Measurements from ENCODE around the gene CDRT4.

Gene CDRT4

DNA sequence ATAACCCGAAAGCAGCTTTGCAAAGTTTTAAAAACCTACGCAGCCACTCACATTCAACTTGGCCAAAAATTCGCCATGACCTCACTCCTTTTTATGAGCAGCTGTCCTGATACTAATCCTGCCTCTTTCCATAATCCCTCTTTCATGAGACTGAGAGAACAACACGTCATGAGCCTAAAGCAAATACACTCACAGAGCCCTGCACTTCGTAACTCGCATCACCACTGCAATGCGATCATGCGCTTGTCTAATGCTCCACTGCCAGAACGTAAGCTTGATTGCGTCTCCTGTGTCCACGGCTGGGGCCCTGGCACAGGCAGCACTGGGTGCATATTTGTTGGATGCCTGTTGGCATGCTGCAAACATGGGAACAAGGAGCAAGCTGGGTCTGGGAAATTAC lies 36.2 kb downstream of the CDRT4 start:
- DNase-seq = no peak

DNA sequence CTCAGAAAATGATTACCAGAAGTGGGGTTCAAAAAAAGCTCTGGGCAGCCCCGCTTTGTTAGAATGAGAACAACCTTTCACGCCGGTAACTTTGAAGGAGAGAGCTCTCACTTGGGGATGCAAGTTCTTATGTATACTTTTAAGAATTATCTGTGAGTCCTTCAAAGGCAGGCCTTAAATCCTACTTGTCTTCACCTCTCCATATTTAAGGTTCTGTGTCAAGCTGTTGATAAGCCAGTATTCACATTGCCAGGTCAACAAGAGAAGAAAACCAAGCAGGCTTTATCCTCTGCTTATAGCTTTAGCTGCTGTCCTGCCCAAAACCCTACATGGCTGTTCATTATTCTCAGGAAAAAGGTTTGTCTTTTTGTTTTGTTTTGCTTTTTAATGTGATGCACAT lies 42.9 kb downstream of the CDRT4 start:
- DNase-seq = no peak

DNA sequence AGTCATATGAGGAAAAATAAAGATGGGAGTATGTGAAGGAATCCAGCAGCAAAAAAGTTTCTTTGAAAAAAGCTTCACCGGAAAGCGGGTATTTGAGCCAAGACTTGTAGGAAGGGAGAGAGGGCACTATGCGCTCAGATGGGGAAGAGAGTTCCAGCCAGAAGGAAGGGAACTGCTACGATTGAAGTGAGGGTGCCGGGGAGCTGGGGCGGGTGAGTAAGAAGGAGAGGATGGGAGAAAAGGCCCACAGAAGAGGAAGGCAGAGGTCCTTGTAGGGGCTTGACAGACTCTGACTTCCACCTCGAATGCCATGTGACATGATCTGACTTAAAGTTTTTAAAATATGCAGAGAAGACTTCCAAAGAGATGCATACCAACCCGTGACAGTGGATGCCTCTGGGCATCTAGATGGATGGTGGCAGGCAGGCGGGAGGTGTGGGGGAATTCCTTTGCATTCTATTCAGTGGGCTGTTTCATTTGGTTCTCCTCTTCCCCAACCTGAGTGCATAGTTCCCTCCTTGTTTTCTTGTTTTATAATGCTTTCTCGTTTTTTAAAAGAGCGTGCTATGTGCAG lies 44.9 kb downstream of the CDRT4 start:
- no peak for DNase-seq

DNA sequence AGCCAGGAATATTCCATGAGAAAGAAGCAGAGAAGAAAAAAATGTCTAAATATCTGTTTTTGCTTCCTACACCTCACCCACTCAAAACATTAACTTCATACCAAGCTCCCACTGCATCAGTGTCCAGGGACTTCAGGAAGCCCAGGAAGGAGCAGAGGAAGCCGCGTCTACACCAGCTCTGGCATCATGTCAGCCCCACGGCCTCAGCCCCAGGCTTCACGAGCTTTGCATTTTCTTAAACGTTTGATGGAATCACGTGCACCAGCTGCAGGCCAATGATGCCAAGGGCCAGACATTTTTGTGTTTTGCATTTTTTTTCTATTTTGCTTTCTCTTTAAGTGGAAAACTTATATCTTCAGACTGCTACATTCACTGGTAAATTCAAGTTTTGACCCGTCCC lies 48.6 kb downstream of the CDRT4 start:
- no peak for DNase-seq

DNA sequence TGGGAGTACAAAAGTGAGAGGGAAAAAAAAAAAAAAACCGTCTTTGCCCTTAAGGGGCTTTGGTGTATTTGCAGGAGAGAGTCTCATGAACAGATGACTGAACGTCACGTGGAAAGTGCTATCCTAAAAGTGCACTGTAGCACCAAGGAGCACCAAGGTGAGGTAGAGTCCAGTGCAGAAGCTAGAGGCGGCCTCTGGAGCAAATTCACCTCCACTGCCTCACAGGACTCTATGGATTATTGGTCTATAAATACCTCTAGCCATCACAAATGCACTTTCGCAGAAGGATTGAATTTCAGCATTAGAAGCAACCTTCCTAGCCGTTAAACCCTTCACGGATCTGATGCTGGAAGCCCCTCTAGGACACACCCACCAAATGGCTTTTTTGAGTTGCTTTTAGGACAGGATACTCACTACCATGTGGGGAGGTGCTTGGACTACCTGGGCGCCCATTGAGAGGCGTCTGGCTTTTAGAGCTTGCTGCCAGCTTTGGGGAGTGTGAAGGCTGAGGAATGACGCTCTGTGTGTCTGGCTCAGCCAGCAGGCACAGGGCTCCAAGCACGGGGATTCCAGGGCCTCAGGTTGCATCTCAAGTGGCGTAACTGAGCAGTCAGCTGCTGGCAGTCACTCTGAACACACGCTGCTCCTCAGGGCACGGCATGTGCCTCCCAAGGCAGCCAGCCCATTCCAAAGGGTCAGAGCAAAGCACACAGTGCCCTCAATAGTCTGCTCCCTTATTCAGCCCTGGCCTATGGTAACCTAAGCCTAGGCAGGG lies 52.7 kb downstream of the CDRT4 start:
- DNase-seq = no peak

DNA sequence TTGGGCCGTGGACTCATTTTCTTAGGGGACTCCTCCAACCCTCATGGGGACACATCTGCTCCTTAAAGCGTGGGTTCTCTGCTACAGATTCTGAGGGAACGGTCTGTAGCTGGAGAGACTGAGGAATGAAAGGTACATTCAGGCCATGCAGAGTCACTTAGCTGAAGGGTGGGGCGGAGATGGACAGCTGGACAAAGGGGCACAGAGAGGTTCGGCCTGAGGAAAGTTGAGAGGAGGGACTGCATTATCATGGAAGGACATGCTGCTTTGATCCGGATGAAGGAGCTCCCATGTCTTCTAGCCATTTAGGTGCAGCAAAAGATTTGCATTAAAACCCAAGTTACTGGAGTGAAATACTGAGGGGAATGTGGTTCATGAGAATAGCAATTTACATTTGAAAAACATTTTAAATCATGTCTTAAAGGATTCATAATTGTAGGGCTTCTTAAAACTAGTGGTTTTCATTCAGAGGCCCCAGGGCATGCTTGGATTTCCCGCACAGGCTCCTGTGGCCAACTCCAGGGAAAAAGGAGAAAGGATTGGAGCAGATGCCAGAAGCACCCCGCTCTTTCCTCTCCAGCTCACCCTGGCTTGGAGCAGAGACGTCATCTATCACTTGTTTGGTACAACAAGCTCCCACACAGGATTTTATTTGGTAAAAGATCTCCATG lies 54.2 kb downstream of the CDRT4 start:
- no peak for DNase-seq

DNA sequence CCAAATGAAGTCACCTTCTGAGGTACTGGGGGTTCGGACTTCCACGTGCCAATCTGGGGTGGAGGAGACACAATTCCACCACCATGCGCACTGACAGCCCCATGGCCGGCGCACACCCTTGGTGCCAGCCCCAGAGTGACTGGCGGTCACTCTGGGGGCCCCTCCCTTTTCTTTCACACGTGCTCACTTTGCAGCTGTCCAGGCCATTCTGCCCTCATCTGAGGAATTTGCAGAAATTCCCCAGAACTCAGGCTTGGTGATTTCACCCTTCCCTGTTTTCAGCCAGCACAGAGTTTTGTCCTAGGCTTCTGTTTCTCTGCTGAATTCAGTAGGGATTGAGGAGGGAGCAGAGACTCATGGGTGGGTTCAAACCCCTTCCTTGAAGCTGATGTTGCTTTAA lies 54.8 kb downstream of the CDRT4 start:
- no peak for DNase-seq

DNA sequence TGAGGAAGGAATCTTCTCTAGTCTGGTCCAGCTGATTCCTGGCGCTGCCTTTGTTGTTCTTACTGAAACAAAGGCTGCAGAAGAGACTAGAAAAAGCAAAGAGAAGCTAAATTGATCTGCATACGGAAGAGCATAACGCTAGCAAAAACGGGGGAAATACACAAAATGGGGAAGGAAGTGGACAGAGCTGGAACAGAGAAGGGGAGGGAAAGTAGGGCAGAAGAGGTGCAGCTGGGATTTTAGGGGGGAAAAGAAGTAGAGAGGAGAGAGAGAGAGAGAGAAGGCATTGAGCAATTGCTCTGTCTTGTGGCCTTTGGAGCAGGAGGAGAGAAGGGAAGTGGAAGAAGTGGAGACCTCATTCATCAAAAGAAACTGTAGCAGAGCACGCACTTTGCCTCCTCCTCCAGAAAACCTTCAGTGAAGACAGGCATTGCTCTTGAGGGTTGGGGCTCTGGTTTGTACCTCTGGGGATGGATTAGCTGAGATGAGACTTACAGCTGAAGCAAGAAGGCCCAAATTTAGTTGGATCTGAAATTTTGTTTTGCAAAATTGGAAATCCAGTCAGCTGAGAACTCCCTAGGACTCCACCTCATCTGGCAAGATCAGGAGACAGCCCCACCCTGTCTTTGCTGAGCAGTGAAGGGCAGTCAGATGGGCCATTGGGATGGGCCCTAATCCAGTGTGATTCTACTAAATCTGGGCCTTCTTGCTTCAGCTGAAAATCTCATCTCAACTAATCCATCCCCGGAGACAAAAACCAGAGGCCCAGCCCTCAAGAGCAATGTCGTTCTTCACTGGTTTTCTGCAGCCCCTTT lies 55.8 kb downstream of the CDRT4 start:
- no peak for DNase-seq

DNA sequence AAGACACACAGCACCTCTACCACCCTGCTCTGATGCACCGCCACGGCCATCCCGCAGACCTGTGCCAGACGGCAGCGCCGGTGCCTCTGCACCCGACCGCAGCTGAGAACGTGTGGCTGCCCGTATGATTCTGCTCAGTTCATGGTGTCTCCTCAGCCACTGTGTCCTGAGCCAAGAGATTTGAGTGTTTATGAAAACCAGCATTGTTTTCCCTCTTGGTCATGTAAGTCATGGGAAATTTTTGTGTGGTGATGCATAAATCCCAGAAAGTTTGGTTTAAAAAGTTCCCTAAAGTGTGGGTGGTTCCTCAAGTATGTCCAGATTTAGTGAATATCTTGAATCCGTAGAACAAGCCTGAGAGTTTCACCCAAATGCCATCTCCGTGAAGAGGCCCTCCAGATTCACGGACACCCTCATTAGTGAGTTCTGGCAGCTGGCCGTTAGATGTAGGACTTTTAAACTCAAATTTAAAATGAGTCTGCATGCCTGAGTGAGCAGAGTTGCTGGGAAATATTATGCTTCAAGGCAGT lies 57.6 kb downstream of the CDRT4 start:
- DNase-seq = no peak

DNA sequence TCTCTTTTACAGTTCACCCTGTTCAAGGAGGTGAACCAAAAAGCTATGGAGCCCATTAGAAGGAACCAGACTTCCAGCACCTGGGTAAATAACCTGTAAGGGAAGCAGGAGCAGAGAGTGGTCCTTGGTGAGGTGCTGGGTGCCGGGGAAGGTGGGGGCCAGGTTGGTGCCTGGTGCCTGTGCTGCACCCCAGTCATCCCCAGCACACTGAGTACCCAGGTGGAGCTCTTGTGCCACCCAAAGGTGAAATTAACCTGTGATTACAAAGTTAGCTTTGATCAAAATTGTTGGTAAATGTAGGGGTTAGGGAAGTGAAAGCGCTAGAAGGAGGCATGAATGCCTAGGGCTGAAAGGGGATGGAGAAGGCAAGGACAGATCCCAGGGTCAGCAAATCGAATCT lies 58.6 kb downstream of the CDRT4 start:
- DNase-seq = no peak

DNA sequence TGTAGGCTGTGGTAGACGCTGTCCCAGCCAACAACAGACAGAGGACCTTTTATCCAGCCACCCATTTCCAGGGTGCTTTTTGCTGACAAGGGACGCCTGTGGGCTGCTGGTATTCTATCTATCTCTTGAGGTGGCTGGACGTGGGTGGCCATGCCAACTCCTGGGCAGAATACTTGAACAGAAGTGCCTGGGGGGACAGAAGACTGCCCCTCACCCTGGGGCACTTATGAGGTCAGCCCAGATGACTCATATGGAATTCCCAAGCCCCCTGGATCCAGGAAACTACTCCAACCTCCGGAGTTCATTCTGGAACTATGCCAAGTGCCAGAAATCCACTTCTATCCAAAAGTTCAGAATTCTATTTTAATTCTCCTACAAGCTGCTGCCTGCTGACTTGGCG lies 61.3 kb downstream of the CDRT4 start:
- no peak for DNase-seq

DNA sequence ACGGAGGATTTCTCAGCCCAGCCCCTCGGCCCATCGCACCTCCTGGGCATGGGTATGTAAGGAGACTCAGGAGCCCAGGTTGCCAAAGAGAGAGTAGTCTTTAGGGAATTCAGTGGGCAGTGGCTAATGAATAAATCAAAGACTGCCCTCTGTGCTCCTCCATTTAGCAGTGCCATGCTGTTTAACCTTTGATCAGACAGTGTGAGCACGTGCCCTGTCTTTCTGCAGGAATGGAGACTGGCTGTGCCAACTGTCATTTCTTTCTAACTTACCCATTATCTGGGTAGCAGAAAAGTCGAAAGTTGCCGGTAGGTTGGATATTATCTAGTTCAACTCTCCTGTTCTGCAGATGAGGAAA lies 62.4 kb downstream of the CDRT4 start:
- DNase-seq = no peak

DNA sequence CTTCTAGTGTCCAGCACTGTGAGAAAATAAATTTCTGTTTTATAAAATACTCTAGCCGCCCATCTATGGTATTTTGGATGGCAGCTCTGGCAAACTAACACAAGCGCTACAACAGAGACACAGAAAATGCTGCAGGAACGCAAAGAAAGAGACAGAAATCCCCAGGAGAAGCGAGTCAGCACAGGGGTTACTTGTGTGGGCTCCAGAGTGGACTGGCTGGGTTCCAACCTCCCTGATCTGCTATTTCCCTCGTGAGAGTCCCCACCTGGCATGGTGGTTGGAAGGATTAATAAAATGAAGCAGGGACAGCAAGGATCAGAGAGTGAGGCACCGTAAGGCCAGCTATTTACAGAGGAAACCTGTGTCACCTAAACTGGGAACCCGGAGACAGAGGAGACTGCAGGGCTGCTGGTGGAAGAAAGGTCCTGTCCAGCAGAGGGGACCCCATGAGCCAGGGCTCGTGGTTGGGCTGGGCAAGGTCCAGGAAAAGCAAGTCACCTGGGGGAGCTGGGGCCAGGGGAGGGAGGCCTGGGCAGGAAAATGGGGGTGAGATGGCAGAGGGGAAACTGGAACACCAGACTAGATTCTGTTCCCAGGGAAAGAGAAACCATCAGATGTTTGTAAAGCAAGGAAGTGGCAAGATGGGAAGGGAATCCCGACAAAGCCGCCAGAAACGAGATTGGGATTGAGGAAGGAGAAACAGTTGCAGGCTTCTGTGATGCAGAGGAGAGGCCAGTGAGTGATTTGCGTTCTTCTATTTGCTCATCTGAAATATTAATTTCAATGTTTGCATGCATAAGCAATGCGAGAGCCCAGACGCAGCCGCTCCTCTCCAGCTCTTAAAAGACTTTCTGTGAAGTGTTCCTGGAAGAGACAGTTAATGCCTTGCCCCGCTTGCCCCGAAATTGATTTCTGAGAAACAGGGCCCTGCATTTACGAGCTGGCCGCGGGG lies 63.0 kb downstream of the CDRT4 start:
- DNase-seq = no peak

DNA sequence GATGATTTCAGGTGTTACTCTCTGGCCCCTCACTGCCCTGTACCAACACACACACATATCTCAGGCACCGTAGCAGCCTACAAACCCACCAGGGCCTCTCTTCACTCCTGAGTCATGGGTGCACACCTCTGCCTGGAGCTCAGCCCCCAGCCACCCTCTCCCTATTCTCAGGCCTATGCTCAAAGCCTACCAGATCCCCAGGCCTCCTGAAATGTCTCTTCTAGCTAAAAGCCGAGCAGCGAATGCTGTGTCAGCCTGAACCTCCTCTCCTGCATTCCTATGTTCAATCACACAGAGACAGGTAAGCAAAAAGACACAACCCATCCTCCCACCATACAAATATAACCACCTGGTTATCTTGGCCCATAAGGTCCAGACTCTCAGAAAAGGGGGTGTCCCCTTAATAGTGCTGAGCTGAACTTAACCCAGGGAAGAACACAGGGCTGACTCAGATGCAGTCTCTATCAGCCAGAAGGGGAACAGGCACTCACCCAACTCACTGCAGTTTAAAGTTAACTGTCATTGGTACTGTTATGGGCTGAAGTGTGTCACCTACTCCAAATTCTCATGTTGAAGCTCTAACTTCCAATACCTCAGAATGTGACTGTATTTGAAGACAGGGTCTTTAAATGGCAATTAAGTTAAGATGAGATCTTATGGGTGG lies 64.0 kb downstream of the CDRT4 start:
- DNase-seq = no peak

DNA sequence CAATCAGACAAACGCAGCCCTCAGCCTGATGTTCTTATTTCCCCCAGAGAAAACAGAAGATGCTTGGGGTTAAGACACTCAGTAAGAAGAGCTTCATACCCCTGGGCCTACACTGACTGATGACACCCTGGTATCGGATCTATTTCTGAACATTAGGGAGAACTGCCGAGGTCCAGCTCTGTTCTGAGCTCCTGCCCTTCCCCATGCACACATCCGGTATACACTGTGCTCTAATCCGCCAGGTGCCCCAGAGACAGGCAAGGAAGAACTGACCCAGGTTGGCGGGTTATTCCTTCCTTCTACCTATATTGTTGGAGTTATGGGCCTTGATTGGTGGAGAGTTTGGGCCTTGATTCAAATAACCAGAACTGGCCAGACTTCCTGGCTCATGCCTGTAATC lies 68.0 kb downstream of the CDRT4 start:
- DNase-seq = no peak

DNA sequence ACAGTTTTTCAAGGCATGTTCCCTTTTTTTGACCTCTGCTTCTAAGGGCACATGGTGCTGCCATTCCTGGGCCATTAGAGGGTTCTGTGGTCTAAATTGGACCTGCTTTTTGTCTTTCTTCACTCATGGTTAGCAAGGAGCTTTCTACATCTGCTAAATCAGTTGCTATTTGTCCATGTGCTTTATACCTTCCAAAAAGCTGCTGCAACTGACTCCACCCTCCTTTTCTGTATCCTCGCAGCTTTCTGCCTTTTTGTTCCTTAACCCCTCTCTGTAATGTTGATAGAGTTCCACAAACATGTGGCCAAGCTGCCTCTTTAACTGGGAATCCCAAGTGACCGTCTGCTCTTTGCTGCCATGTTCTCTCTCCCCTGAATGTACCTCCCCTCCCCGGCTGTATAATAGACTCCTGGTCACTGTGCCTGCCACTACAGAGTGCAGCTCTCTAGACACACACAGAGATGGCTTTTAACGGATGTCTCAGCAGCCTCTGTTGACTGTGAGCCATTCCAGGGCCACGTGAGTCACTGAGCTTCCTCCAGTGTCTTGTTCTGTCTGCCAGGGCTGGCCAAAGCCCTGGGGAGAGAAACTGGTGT lies 68.6 kb downstream of the CDRT4 start:
- DNase-seq = no peak

DNA sequence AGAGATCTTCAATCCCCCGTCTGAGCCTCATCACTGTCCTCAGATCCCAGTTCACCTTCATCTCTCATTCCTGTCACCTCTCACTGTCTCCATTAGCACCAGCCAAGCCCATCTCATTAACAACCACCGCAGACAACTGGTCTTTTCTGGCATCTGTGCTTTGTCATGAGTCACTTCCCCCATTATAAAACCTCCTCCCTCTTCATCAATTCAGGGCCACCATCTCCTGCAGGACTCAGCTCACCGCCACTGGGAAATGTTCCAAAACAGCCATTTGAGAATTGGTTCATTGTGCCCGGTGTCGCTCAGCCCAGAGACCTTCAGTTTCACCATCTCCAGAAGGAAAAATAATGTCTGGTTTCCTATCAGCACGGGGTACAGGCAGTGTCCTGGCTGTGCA lies 69.1 kb downstream of the CDRT4 start:
- no peak for DNase-seq

DNA sequence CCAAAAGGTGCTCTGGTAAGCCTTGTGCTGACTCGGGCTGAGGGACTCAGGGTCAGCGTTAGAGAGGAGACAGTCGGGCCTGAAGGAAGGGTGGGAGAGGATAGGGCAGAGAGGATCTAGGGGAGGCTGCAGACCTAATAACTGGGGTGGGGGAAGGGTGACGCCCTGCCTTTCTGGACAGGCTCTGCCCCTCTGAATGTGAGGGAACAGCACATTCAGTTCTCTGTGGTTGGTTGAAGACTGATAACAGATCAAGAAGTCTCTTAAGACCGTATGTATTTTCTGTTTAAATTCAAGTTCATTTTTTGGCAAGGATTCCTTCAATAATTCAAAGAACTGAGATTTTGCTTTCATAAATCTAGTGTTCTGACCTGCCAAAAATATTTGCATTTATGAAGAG lies 69.8 kb downstream of the CDRT4 start:
- no peak for DNase-seq

DNA sequence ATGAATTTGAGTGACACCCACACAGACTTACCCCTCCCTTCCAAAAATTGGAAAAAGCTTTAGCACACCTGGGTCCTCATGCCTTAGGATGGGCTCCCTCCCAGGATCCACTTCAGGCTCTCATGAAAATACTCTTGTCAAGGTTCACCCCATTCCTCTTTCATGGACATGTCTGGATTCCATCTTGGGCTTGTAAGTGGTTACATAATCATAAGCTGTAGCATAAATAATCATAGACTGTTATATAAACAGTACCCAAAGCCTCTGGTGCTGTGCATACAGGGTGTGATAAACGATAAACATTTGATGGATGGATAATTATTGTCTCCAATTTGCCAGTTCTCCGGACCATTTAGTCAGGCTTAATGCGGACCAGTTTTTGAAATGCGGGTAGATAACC lies 72.3 kb downstream of the CDRT4 start:
- no peak for DNase-seq

DNA sequence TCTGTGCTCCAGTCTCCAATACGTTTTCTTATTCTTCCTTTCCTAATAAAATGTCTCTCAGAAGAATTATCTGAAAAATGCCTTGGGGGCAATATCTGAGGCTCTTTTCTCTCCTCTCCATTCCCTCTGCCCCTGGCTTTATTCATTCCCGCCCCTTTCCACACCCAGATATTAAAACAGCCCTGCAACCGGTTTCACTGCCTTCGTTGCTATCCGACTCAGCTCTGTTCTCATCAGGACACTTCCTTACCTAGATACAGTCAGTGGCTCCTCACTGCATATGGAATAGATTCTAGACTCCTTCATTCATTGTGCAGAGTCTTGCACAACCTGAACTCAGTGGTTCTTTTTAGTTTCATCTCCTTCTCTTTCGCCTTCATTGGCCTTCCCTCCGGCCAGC lies 74.0 kb downstream of the CDRT4 start:
- no peak for DNase-seq

DNA sequence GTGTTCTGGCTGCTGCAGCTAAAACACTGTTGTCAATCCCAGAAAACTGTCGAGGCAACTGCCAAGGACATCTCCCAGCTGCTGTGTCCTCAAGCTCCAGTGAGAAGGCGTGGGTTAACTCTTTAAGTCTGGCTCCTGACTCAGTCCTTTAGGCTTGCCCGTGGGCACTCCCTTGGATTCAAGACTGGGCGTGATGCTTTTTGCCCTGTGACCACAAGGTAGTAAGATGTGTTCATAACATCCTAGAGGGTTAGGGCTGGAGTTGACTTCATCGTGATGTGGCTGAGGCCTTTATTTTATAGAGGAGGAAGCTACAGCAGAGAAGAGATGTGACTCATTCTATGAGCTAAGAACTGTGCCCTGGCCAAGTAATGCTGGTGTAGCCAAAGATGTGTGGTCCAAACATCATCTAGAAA lies 75.1 kb downstream of the CDRT4 start:
- DNase-seq = no peak
